GM12801 (cell line): ENCODE data around the gene STK10.

Experiments used
- TF ChIP-seq, protein P1 (sequence below): IDR thresholded peaks from one replicate; pipeline ENCODE4 v1.5.1; 2011; ENCODE audit warnings: control low read depth; ENCODE audit not compliant: insufficient read length; ENCODE audit errors: extremely low read depth

Gene STK10

DNA sequence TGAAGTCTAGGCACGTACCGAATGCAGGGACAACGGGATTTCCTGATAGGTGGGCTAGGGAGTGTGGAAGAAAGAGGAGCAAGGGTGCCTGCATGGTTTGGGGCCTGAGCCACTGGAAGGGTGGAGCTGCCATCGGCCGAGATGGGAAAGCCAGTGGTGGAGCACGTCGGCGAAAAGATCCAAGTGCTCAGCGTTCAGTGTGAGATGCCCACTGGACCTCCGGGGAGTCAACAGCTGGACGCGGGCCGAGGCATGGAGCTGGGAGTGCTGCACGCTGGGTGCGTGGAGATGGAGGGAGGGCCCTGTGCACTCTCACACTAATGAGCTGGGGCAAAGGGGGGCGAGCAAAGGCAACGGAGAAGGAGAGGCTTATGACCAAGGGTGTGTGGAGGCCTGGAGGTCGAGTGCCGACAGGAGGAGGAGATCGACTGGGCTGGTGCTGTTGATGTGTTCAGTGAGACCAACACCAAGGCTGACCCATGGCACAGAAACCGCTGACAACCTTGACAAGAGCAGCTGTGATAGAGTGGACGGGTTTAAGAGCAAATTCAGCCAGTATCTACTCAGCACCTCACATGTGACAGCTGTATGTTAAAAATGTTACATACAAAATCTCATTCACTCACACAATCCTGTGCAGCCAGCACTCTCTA is 85.7 kb downstream of the STK10 start:
- TF ChIP-seq, protein P1, sequence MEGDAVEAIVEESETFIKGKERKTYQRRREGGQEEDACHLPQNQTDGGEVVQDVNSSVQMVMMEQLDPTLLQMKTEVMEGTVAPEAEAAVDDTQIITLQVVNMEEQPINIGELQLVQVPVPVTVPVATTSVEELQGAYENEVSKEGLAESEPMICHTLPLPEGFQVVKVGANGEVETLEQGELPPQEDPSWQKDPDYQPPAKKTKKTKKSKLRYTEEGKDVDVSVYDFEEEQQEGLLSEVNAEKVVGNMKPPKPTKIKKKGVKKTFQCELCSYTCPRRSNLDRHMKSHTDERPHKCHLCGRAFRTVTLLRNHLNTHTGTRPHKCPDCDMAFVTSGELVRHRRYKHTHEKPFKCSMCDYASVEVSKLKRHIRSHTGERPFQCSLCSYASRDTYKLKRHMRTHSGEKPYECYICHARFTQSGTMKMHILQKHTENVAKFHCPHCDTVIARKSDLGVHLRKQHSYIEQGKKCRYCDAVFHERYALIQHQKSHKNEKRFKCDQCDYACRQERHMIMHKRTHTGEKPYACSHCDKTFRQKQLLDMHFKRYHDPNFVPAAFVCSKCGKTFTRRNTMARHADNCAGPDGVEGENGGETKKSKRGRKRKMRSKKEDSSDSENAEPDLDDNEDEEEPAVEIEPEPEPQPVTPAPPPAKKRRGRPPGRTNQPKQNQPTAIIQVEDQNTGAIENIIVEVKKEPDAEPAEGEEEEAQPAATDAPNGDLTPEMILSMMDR, result no peak

DNA sequence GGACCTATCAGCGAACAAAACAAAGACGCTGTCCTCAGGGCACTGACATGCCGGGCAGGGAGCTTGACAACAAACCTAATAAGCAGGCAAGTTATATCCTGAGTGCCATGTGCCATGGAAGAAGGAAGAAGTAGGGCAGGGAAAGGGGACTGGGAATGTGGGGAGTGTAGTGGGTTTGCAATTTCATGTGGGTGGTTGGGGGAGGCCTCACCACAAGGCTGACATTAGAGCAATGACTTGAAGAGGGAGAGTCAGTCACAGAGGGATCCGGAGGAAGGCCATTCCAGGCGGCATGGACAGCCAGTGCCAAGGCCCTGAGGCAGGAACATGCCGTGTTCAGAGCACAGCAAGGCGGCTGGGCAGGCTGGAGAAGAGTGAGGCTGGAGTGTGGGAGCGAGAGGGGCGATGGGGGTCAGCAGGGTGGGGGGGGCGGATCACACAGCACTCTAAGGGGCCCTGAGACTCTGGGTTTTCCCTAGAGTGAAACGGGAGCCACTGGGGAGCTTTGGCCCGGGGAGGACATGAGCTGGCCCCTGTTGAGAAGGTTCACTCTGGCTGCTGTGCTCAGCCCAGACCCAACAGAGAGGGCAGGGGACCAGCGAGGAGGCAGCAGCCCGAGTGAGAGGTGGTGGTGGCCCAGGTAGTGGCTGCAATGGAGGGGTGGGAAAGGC is 86.3 kb downstream of the STK10 start:
- TF ChIP-seq, protein P1, result no peak

DNA sequence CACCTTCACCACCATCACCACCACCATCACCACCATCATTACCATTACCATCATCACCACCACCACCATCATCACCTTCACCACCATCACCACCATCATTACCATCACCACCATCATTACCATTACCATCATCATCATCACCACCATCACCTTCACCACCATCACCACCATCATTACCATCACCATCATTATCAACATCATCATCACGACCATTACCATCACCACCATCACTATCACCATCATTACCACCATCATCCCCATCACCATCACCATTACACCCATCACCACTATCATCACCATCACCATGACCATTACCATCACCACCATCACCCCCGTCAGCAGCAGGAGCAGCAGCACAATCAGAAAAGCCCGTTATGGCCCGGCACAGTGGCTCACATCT is 89.1 kb downstream of the STK10 start:
- TF ChIP-seq, protein P1, result no peak

DNA sequence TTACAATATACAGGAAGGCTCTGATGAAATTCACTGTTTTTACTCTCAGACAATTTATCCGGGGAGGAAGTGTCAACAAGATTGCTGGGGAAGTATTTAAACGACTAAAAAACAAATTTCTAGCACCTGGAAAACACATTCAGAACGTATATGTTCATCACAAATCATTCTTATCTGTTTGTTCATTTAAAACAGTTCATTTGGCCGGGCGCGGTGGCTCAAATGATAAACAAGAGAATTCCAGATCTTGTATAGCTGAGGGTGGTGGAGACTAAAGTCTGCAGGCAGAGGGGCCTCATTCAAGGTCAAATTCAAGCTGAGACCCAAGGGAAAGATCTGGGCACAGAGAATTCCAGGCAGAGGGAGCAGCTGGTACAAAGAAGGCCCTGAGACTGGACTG is 90.0 kb downstream of the STK10 start:
- TF ChIP-seq, protein P1, result no peak

DNA sequence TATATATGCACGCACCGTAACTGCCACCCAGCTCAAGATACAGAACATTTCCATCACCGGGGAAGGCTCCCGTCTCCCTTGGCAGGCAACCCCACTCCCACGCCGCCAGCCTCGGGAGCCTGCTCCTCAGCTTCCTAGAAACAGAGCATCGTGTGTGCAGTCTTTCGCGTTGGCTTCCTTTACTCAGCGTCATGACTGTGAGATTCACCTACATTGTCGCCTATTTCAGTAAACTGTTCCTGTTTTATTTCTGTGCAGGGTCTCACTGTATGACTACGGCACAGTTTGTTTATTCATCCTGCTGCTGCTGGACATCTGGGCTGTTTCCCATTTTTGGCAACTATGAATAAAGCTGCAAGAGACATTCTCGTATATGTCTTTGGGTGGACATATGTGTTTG is 90.7 kb downstream of the STK10 start:
- TF ChIP-seq, protein P1, result no peak

DNA sequence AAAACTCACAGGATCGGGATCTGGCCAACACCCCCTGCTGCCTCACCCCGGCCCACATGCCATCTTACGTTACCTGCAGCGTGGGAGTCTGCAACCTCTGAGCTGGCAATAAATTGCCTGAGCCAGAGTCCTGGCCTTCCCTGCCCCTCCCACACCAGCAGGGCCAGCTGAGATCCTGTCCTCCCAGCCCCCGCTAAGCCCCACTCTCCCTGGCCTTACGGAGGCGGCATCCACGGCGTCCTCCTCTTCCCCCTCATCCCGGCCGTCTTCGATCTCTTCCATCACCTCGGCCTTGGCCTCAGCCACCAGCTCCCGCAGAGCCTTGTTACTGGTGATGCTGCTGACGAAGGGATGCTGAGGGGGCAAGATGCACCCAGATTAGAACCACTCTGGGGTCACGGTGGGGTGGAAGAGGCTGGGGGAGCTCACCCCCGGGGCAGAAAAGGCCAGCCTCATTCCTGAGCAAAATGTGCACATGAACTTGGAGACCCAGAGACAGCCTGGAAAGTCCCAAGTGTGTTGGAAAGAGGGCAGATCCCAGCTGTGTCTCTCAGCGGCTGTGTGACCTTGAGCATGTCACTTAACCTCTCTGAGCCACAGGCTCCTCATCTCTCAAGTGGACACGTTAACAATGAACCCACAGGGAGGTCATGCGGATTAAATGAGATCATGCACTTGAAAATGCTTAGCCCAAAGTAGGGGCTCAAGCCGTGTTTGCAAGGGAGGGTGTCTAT is 91.7 kb downstream of the STK10 start:
- TF ChIP-seq, protein P1, result no peak

DNA sequence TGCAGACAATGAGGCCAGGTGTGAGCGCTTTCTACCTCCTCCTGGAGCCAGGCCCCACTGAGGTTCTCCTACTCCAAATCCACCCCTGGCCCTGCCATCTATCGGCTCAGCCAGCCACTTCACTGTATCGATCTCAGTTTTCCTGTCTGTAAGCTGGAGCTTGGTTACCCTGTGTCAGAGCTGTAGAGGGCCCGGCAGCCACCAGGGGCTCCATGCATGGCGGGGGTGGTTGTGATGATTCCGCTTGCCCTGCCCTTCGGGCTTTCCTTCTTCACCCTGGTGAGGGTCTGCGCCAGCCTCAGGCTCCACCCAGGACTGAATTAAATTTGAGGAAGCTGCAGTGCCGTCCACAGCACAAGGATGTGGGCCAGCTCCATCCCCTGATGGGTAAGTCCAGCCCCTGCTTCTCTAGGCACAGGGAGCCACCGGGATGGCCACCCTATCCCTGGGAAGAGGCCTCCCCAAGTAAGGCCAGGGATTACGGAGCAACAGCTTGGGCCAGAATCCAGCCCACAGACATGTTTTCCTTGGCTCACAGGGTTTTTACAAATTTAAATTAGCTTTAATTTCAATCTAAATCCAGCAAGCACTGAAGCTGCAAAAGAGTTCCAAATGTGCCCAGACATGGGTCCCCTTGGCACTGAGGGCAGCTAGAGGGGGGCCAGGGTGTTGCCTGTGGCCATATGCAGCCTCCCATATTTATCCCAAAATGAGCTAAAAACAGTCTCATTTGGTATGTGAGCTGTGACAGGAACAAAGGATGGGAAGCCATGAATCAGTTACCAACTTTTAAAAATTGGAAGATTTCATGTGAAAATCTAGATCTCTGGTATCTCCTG is 92.4 kb downstream of the STK10 start:
- TF ChIP-seq, protein P1, result no peak
